Inflammatory macrophage (primary cell): ENCODE data around the gene CNTNAP4.

ENCODE experiments used
- DNase-seq, 2 donors: peaks; one replicate each; pipeline ENCODE4 v3.0.0-alpha.2; 2020 to 2022
- total RNA-seq, 18 experiments: gene quantifications; one replicate each; lab custom pipeline; 2026; ENCODE audit warnings: mixed read lengths in 6 of 18, inconsistent platforms in 2 of 18; lab: John Stamatoyannopoulos, UW

The CNTNAP4 gene
- 0 to 0.12 (median 0) reads per million in 18 experiments for total RNA-seq

- DNase-seq = no peak
Measured at GRCh38 chr16:76276745-76277438, at the start of gene CNTNAP4. Gene CNTNAP4 (plus strand): TSS chr16:76277401. CDS start chr16:76277663, 262 bp downstream.

GRCh38 chr16:76228546-76229146 lies 48.6 kb upstream of the CNTNAP4 start:
- no peak for DNase-seq

GRCh38 chr16:76232704-76233103 lies 44.5 kb upstream of the CNTNAP4 start:
- no peak for DNase-seq

GRCh38 chr16:76235025-76235424 lies 42.2 kb upstream of the CNTNAP4 start:
- no peak for DNase-seq

GRCh38 chr16:76235426-76235825 lies 41.8 kb upstream of the CNTNAP4 start:
- DNase-seq = no peak

GRCh38 chr16:76237471-76237870 lies 39.7 kb upstream of the CNTNAP4 start:
- no peak for DNase-seq

GRCh38 chr16:76241755-76242154 lies 35.4 kb upstream of the CNTNAP4 start:
- DNase-seq = no peak

GRCh38 chr16:76243620-76244019 lies 33.6 kb upstream of the CNTNAP4 start:
- DNase-seq = no peak

GRCh38 chr16:76246587-76246986 lies 30.6 kb upstream of the CNTNAP4 start:
- no peak for DNase-seq

GRCh38 chr16:76265434-76266045 lies 11.7 kb upstream of the CNTNAP4 start:
- peak; percentile 8 to 9 for DNase-seq

GRCh38 chr16:76268824-76269223 lies 8.4 kb upstream of the CNTNAP4 start:
- no peak for DNase-seq

- no peak for DNase-seq
Measured at GRCh38 chr16:76277460-76278030, 344 bp downstream of the CNTNAP4 start.

GRCh38 chr16:76278086-76278485 lies 885 bp downstream of the CNTNAP4 start:
- DNase-seq = no peak

- no peak for DNase-seq
Measured at GRCh38 chr16:76278980-76279379, 1.8 kb downstream of the CNTNAP4 start.

GRCh38 chr16:76280421-76281215 lies 3.4 kb downstream of the CNTNAP4 start:
- DNase-seq = no peak

GRCh38 chr16:76287466-76287865 lies 10.3 kb downstream of the CNTNAP4 start:
- no peak for DNase-seq

- DNase-seq = no peak
Measured at GRCh38 chr16:76292218-76292617, 15.0 kb downstream of the CNTNAP4 start.

- no peak for DNase-seq
Measured at GRCh38 chr16:76293980-76294379, 16.8 kb downstream of the CNTNAP4 start.

- no peak for DNase-seq
Measured at GRCh38 chr16:76294396-76295214, 17.4 kb downstream of the CNTNAP4 start.

GRCh38 chr16:76297941-76298340 lies 20.7 kb downstream of the CNTNAP4 start:
- no peak for DNase-seq

- no peak for DNase-seq
Measured at GRCh38 chr16:76303637-76304314, 26.6 kb downstream of the CNTNAP4 start.
